ENCODE measurements around the gene KIFC3. TPM values are rescaled to one million over a fixed set of nuclear protein-coding genes. Genes with fewer than 3 reads are reported as not detected.

The KIFC3 gene
- total RNA-seq, 1 donor from 2014 or later = 25.1 TPM

DNA sequence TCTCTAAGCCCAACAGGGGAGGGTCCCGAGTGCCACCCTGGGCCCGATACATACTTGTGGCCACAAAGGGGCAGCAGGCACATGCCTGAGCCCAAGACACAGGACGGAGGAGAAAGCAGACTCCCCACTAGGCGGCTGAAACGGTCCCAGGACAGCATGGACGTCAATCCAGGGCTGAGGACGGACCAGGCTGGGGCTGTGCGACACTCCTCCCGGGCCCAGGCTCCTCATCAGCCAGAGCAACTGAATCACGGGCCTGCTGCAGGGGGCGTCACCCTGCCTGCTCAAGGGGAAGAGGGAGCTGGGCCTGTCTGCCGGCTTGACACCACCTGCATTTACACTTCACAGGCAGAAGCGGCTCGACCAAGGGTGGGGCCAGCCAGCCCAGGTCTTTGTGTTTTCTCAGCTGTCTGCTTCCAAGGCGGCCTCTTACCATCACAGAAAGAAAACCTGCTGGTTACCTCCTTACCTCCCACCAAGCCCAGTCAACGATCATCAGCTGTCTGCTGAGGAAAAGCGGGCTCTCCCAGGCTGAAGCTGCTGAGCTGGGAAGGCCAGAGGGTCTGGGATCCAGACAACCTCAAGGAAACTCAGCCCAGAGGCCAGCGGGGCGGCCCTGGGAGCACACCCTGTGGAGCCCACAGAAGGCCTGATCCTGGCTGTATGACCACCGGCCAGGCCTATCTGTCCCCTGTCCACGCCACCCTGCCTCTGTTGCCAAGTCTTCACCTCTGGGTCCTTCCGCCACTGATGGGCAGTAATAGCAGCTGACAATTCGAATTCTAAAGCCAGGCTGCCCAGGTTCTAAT is 26.4 kb downstream of the KIFC3 start:
- peak overlapping the region; percentile 48 for H3K27ac Mint-ChIP-seq (ENCODE audit: unreplicated experiment)
- H3K36me3 Mint-ChIP-seq (ENCODE audit: low read depth) = no peaks in the 10 kb centered on the region
- TF ChIP-seq, protein P1, sequence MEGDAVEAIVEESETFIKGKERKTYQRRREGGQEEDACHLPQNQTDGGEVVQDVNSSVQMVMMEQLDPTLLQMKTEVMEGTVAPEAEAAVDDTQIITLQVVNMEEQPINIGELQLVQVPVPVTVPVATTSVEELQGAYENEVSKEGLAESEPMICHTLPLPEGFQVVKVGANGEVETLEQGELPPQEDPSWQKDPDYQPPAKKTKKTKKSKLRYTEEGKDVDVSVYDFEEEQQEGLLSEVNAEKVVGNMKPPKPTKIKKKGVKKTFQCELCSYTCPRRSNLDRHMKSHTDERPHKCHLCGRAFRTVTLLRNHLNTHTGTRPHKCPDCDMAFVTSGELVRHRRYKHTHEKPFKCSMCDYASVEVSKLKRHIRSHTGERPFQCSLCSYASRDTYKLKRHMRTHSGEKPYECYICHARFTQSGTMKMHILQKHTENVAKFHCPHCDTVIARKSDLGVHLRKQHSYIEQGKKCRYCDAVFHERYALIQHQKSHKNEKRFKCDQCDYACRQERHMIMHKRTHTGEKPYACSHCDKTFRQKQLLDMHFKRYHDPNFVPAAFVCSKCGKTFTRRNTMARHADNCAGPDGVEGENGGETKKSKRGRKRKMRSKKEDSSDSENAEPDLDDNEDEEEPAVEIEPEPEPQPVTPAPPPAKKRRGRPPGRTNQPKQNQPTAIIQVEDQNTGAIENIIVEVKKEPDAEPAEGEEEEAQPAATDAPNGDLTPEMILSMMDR (conservative IDR thresholded peaks at IDR 0.05) = peak; percentile 72
- no peak overlapping the region for H3K4me3 Mint-ChIP-seq
- peaks cover 11% of the 10 kb centered on the region for H3K4me1 Mint-ChIP-seq
- peak; percentile 63 for DNase-seq (ENCODE audit: low read depth, low spot score)
- no peaks in the 10 kb centered on the region for H3K9me3 Mint-ChIP-seq
- H3K27me3 Mint-ChIP-seq (ENCODE audit: low read depth) = no peaks in the 10 kb centered on the region

DNA sequence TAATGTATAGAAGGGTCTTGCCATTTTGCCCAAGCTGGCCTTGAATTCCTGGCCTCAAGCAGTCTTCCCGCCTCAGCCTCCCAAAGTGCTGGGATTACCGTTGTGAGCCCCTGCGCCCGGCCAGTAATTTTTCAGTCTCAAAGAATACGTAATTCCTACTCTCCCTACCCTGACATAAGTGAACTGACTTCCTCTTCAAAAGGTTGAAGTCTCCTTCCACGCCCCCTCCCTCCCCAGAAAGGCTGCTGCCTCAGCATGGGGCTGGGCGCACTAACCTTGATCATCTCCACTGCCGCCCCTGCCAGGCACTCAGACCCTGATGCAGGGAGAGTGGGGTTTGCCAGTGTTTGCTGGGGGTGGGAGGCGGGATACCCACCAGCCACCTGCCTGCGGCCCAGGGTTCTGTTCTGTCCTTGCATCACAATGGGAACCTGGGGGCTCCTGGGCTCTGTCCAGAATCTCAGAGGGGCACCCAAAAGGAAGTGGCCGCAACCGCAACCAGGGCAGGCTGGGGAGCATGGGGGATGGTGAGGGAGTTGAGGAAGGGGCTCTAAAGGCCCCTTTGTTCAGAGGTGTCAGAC is 27.5 kb downstream of the KIFC3 start:
- TF ChIP-seq, protein P1 (conservative IDR thresholded peaks at IDR 0.05) = no peak

DNA sequence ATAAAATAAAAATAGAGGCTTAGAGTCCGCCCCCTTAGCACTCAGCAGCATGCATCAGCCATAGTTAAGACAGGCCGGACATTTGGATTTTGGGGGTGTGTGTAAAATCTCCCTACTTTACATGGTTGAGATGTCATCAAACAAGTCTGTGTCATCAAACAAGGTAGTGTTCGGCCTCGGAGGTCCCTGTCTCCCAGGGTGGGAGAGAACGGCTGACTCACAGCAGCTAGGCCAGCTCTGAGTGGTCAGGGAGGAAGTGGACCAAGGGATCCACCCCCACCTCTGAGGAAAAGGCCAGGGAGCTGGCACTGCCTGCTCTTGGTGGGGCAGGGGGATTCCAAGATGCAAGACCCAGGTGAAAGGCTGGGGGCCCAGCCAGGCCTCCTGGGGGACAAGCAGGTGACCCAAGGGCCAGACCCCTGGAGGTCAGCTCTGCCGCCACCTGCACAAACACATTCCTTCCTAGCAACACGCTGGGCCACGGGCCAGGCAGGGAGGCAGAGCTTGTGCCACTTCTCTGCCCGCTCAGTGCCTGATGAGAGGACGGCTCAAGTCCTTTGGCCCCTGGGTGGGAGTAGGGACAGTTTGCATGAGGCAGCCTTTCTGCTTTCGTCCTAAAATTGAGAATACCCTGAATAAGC is 28.5 kb downstream of the KIFC3 start:
- Mint-ChIP-seq H3K4me1 (peaks cover 11% of the 10 kb centered on the region), H3K4me3 (no peak overlapping the region), H3K36me3 (ENCODE audit: low read depth) (no peaks in the 10 kb centered on the region), H3K9me3 (no peaks in the 10 kb centered on the region), H3K27ac (ENCODE audit: unreplicated experiment) (no peak overlapping the region), H3K27me3 (ENCODE audit: low read depth) (no peaks in the 10 kb centered on the region)
- no peak for DNase-seq (ENCODE audit: low read depth, low spot score)
- TF ChIP-seq, protein P1 (conservative IDR thresholded peaks at IDR 0.05) = no peak

More for the DNA sequence above, 27.5 kb downstream of the KIFC3 start:
- Mint-ChIP-seq H3K36me3 (ENCODE audit: low read depth) (no peaks in the 10 kb centered on the region), H3K9me3 (no peaks in the 10 kb centered on the region), H3K27me3 (ENCODE audit: low read depth) (no peaks in the 10 kb centered on the region), H3K27ac (ENCODE audit: unreplicated experiment) (peak overlapping the region; percentile 48), H3K4me1 (peaks cover 11% of the 10 kb centered on the region), H3K4me3 (no peak overlapping the region)
- no peak for DNase-seq (ENCODE audit: low read depth, low spot score)

DNA sequence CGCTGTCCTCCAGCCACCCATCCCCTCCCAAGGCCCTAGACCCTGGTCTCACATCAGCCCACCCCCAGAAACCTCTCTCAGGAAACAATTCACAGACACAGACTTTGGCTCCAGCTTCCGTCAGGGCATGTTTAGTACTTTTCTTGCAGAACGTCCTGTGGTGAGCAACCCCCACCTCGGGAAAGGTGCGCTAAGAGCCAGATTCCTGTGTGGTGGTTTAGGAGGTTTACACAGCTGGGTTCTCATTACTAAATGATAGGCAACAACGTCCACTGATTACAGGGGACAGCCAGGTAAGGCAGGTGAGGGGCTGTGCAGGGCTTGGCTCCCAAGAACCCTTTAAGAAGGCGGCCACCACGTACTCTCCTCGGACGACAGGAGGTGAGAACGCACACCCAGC is 29.3 kb downstream of the KIFC3 start:
- TF ChIP-seq, protein P1 (conservative IDR thresholded peaks at IDR 0.05) = no peak
- Mint-ChIP-seq H3K9me3 (no peaks in the 10 kb centered on the region), H3K27ac (ENCODE audit: unreplicated experiment) (peak overlapping the region; percentile 43), H3K36me3 (ENCODE audit: low read depth) (no peaks in the 10 kb centered on the region), H3K4me1 (peaks cover 11% of the 10 kb centered on the region), H3K27me3 (ENCODE audit: low read depth) (no peaks in the 10 kb centered on the region), H3K4me3 (no peak overlapping the region)
- DNase-seq (ENCODE audit: low read depth, low spot score) = no peak

DNA sequence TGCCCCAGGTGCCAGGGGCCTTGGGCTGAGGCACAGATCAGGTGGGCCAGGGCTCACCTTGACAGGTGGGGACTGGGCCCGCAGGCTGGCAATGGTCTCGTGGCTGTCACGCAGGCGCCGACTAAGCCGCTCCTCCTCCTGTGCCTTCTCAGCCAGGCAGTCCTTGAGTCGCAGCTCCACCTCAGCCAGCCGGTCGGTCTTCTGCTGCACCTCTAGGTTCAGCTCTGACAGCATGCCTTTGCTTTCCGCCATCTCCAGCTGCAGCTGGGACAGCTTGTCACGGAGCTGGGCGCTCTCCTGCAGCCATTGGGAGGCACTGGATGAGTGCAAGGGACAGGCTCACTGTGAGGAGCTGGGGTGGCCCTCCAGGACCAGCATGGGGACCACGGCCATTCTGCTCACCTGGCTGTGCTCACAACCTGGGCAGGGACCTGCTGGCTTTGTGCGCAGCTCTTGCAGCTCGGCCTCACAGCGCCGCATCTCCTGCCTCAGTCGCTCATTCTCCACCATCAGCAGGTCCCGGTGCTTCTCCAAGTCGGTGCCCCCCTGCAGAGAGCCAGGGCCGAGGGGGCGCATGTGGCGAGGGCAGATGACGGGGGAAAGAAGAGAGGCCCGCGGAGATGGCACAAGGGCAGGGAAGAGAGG is 31.0 kb downstream of the KIFC3 start:
- TF ChIP-seq, protein P1 (conservative IDR thresholded peaks at IDR 0.05) = no peak
- DNase-seq (ENCODE audit: low read depth, low spot score) = no peak
- H3K27ac Mint-ChIP-seq (ENCODE audit: unreplicated experiment) = no peak overlapping the region
- H3K9me3 Mint-ChIP-seq = no peaks in the 10 kb centered on the region
- no peaks in the 10 kb centered on the region for H3K27me3 Mint-ChIP-seq (ENCODE audit: low read depth)
- peaks cover 11% of the 10 kb centered on the region for H3K4me1 Mint-ChIP-seq
- no peaks in the 10 kb centered on the region for H3K36me3 Mint-ChIP-seq (ENCODE audit: low read depth)
- H3K4me3 Mint-ChIP-seq = no peak overlapping the region
